K562 (cell line): ENCODE measurements around the gene POPDC2. TPM values are rescaled to one million over a fixed set of nuclear protein-coding genes. Genes with fewer than 3 reads are reported as not detected.

Source experiments
- ATAC-seq: fragments of 200-7000 bp; cut with Tn5 transposase; 3 replicates; pipeline ENCODE4 v1.9.1; 2020; ENCODE audit warnings: moderate library complexity
- BruUV-seq: library from RNA; stranded (reverse); fragments of 400-500 nt; replicated peaks from 2 replicates; lab custom pipeline; 2021; lab: Mats Ljungman, UMichigan
- CTCF ChIA-PET: fragments of 300-600 bp; formaldehyde crosslinking; extraction: SDS; loops from one replicate; lab custom pipeline; 2021; ENCODE audit warnings: low intra/inter-chr PET ratio; lab: Yijun Ruan, JAX
- POLR2A ChIA-PET: fragments of 300-600, 350-650 bp; sonication (Branson Sonifier 250); formaldehyde crosslinking; extraction: SDS; loops from one replicate; lab custom pipeline; 2021; ENCODE audit warnings: antibody characterized with exemption, inconsistent platforms; lab: Yijun Ruan, JAX
- DNase-seq, 4 experiments: peaks; one replicate each; pipeline versions ENCODE4 v3.0.0 to v3.0.0-alpha.2; 2011 to 2018; ENCODE audit warnings: low spot score in 3 of 4, mixed read lengths in 3 of 4; ENCODE audit errors: extremely low read depth in 1 of 4
- FAIRE-seq: peaks from 2 replicates; lab custom pipeline; 2011; peaks lifted over from hg19 to GRCh38; lab: Jason Lieb, UNC
- H2AFZ ChIP-seq: 2 replicates; pipeline ENCODE4 v1.6.0; 2011; ENCODE audit warnings: low read depth, low read length, control low read depth, inconsistent platforms
- H3K27ac ChIP-seq: fragments of 200-600 bp; 3 replicates; pipeline ENCODE4 v1.8.0; 2011; ENCODE audit warnings: low read depth, mild to moderate bottlenecking, control low read depth, inconsistent platforms, low read length, moderate library complexity, mixed read lengths; ENCODE audit errors: extremely low read depth
- H3K27me3 ChIP-seq, 2 experiments: fragments of 300-600 bp in 1 of 2; 2 replicates in 1 of 2; 3 replicates in 1 of 2; pipeline versions ENCODE4 v1.6.0 to v1.8.0; 2011; ENCODE audit warnings: inconsistent platforms in 2 of 2, low read length in 2 of 2, mild to moderate bottlenecking in 1 of 2, mixed read lengths in 1 of 2, moderate library complexity in 1 of 2; ENCODE audit not compliant: control insufficient read depth in 2 of 2, insufficient read depth in 2 of 2
- H3K36me3 ChIP-seq: fragments of 300-600 bp; 3 replicates; pipeline ENCODE4 v1.8.0; 2011; ENCODE audit warnings: mild to moderate bottlenecking, low read length, inconsistent platforms; ENCODE audit not compliant: control insufficient read depth, insufficient read depth
- H3K4me1 ChIP-seq, 2 experiments: fragments of 200-600 bp in 1 of 2; replicated peaks in 1 of 2; 2 replicates in 1 of 2; 3 replicates in 1 of 2; pipeline versions ENCODE4 v1.5.1 to v1.8.0; 2011; ENCODE audit warnings: inconsistent platforms in 2 of 2, low read length in 2 of 2, mild to moderate bottlenecking in 1 of 2, mixed read lengths in 1 of 2, moderate library complexity in 1 of 2; ENCODE audit not compliant: control insufficient read depth in 2 of 2, insufficient read depth in 2 of 2
- H3K4me2 ChIP-seq: 2 replicates; pipeline ENCODE4 v1.6.1; 2011; ENCODE audit warnings: low read length, control low read depth, inconsistent platforms, mixed read lengths; ENCODE audit not compliant: insufficient read depth
- H3K4me3 ChIP-seq: fragments of 200-600 bp; sonication (generic), shearing (Covaris generic); 2 replicates; pipeline ENCODE4 v1.5.1; 2016; ENCODE audit warnings: control low read depth, inconsistent platforms
- H3K79me2 ChIP-seq: fragments of 200-600 bp; 3 replicates; pipeline ENCODE4 v1.8.0; 2011; ENCODE audit warnings: low read length, inconsistent platforms; ENCODE audit not compliant: control insufficient read depth, insufficient read depth
- H3K9ac ChIP-seq, 2 experiments: 2 replicates each; pipeline versions ENCODE4 v1.6.0 to v1.6.1; 2011; ENCODE audit warnings: low read depth in 2 of 2, low read length in 2 of 2, control low read depth in 1 of 2, inconsistent platforms in 1 of 2, mild to moderate bottlenecking in 1 of 2, mixed read lengths in 1 of 2; ENCODE audit not compliant: insufficient read depth in 1 of 2
- H3K9me1 ChIP-seq: one replicate; pipeline ENCODE4 v1.6.0; 2011; ENCODE audit warnings: inconsistent platforms, mild to moderate bottlenecking, low read length, moderate library complexity; ENCODE audit not compliant: control insufficient read depth, insufficient read depth
- H3K9me3 ChIP-seq: replicated peaks from 2 replicates; pipeline ENCODE4 v1.5.1; 2011; ENCODE audit warnings: low read depth, low read length, inconsistent platforms; ENCODE audit not compliant: control insufficient read depth, insufficient read depth
- H4K20me1 ChIP-seq: replicated peaks from 2 replicates; pipeline ENCODE4 v1.6.1; 2011; ENCODE audit warnings: low read length, inconsistent platforms, mixed read lengths; ENCODE audit not compliant: control insufficient read depth, insufficient read depth
- CHD7 ChIP-seq: fragments of 200-600 bp; sonication (generic); IDR thresholded peaks from one replicate; pipeline ENCODE4 v1.6.1; 2012; ENCODE audit warnings: mild to moderate bottlenecking, low read depth, low read length, inconsistent platforms
- HIVEP1 ChIP-seq: fragments of 250-450 bp; sonication (Bioruptor Pico); IDR thresholded peaks from 2 replicates; pipeline ENCODE4 v1.4.0; 2020; ENCODE audit warnings: mild to moderate bottlenecking
- KLF13 ChIP-seq: fragments of 450-650 bp; IDR thresholded peaks from 2 replicates; pipeline ENCODE4 v1.6.1; 2016; ENCODE audit warnings: missing genetic modification characterization, low read depth, mild to moderate bottlenecking, missing compliant biosample characterization, moderate library complexity, borderline replicate concordance
- MBD1 ChIP-seq: fragments of 250-450 bp; sonication (Bioruptor Pico); IDR thresholded peaks from 2 replicates; pipeline ENCODE4 v1.8.0; 2022; ENCODE audit warnings: inconsistent platforms
- NR2C2 ChIP-seq, 2 experiments: fragments of 200-800 bp in 1 of 2; sonication (Bioruptor generic) in 1 of 2; sonication (generic) in 1 of 2; formaldehyde crosslinking in 1 of 2; IDR thresholded peaks; 2 replicates each; pipeline versions ENCODE4 v1.6.1 to v1.8.0; 2016 to 2022; ENCODE audit warnings: mild to moderate bottlenecking in 1 of 2, missing compliant biosample characterization in 1 of 2, missing genetic modification characterization in 1 of 2, missing genetic modification reagents in 1 of 2
- RBM17 ChIP-seq: fragments of 200-400 bp; formaldehyde crosslinking; IDR thresholded peaks from 2 replicates; pipeline ENCODE4 v1.6.1; 2017; ENCODE audit warnings: low read depth, mild to moderate bottlenecking, low read length, borderline replicate concordance
- ZNF12 ChIP-seq: sonication (generic); formaldehyde crosslinking; IDR thresholded peaks from 2 replicates; pipeline ENCODE4 v1.4.0; 2020; ENCODE audit warnings: mild to moderate bottlenecking, missing genetic modification reagents
- WGBS: fragments of 100-300 bp; shearing (Covaris generic); methylation state at CpG from one replicate; pipeline ENCODE4 v1.1.6; 2016; ENCODE audit warnings: low coverage, mixed read lengths; ENCODE audit not compliant: insufficient coverage; ENCODE audit errors: missing lambda C conversion rate; 5-methylcytosine and 5-hydroxymethylcytosine counted together
- in situ Hi-C: fragments of 300-500 bp; cut with MboI; formaldehyde crosslinking; loops from 4 replicates; pipeline ENCODE4 v1.15.0; 2018; ENCODE audit warnings: inconsistent platforms, mixed read lengths
- intact Hi-C: fragments of 100-400 bp; cut with micrococcal nuclease; formaldehyde crosslinking; loops from 2 replicates; pipeline ENCODE4 v1.14.2; 2022
- polyA plus RNA-seq, 8 experiments: library from polyadenylated mRNA; depleted of rRNA in 4 of 8; stranded (reverse) in 5 of 8; unstranded in 3 of 8; fragments of >200 nt; fragmentation: Nextera tagmentation in 2 of 8; fragmentation: Illumina TruSeq in 1 of 8; extraction: Ambion mirVana in 2 of 8; extraction: Trizol in 1 of 8; gene quantifications; 2 replicates each; pipeline versions ENCODE4 v1.2.1 to v1.2.3, GENCODE V29; 2011 to 2014; ENCODE audit warnings: inconsistent platforms in 1 of 8, missing spikeins in 1 of 8
- total RNA-seq, 7 experiments: library from RNA; depleted of rRNA in 6 of 7; stranded (reverse); fragments of >200 nt in 6 of 7; fragmentation: Illumina TruSeq in 2 of 7; extraction: Trizol in 2 of 7; gene quantifications; 2 replicates each; pipeline versions ENCODE4 v1.2.1 to v1.2.3, GENCODE V29; 2011 to 2021; ENCODE audit warnings: low replicate concordance in 1 of 7

The POPDC2 gene
- total and polyA plus RNA-seq, 9 of the 15 experiments (the other 6 are each of a cell fraction or from before 2014, with no cell fraction given), result 0.08 to 0.32 (median 0.13) TPM; not detected in 4

GRCh38 chr3:119596398-119596797 lies 64.0 kb downstream of the POPDC2 start:
- peak; percentile 38; the same call in 1 of the 3 replicates for ATAC-seq
- H4K20me1 ChIP-seq, result no peaks in the 10 kb centered on the region
- intact Hi-C loops, result no loop called here
- no peaks in the 10 kb centered on the region for H3K27me3 ChIP-seq
- H3K79me2 ChIP-seq, result no peaks in the 10 kb centered on the region
- 47% methylated on average over 6 of the region's 6 CpGs for WGBS
- no peak for FAIRE-seq
- H3K4me1 ChIP-seq, result peaks cover 4 to 5% of the 10 kb centered on the region in 2 experiments
- no peak overlapping the region for H3K27ac ChIP-seq
- in situ Hi-C loops, result no loop called here
- no peak overlapping the region for H3K9ac ChIP-seq
- CTCF ChIA-PET, result no interaction called here
- H2AFZ ChIP-seq, result peak overlapping the region; percentile 53
- DNase-seq, result no peak
- no peaks in the 10 kb centered on the region; the same call in 1 of the 2 replicates for H3K9me3 ChIP-seq
- H3K4me2 ChIP-seq, result no peak overlapping the region
- H3K4me3 ChIP-seq, result no peak overlapping the region
- no TSS peak for BruUV-seq
- POLR2A ChIA-PET, result interaction anchor here (0.5 to 0.6 kb wide), 2 partner anchors 183 to 854 kb away, joined by 3 read pairs; partner anchors contain the start of gene FSTL1
- no peaks in the 10 kb centered on the region for H3K36me3 ChIP-seq
- H3K9me1 ChIP-seq, result no peaks in the 10 kb centered on the region
- TF ChIP-seq ZNF12 (CRISPR knock-in tag) (no peak), NR2C2 (CRISPR knock-in tag; IDR thresholded peaks at IDR 0.05) (no peak), NR2C2 (tag; IDR thresholded peaks at IDR 0.05) (peak; percentile 57; the same call in 1 of the 2 replicates), HIVEP1 (CRISPR knock-in tag) (no peak), CHD7 (no peak), KLF13 (tag) (0 out of 2 replicates have a peak, but pooled peaks have one; percentile 11), MBD1 (CRISPR knock-in tag) (no peak), RBM17 (no peak)
